SK-N-SH (cell line): ENCODE measurements around the gene DTX3.

Experiments used
- CTCF ChIP-seq: fragments of 200-600 bp; sonication (generic); IDR thresholded peaks from 2 replicates; pipeline ENCODE4 v1.6.1; 2017; ENCODE audit warnings: antibody characterized with exemption, mild to moderate bottlenecking, moderate library complexity
- ELF1 ChIP-seq: IDR thresholded peaks from 2 replicates; pipeline ENCODE4 v1.4.0; 2012
- EP300 ChIP-seq, 2 experiments: IDR thresholded peaks; 2 replicates each; pipeline versions ENCODE4 v1.4.0 to v1.6.1; 2012; ENCODE audit warnings: borderline replicate concordance in 1 of 2, low read depth in 1 of 2, low read length in 1 of 2
- EZH2phosphoT487 ChIP-seq: fragments of 200-600 bp; sonication (generic); IDR thresholded peaks from 2 replicates; pipeline ENCODE4 v1.6.1; 2017; ENCODE audit warnings: low read depth, mixed run types, mild to moderate bottlenecking, antibody characterized with exemption, moderate library complexity, borderline replicate concordance
- GABPA ChIP-seq: IDR thresholded peaks from 2 replicates; pipeline ENCODE4 v1.4.0; 2012; ENCODE audit warnings: low read depth, mild to moderate bottlenecking
- JUND ChIP-seq: IDR thresholded peaks from 2 replicates; pipeline ENCODE4 v1.4.0; 2012
- MEF2A ChIP-seq: IDR thresholded peaks from 2 replicates; pipeline ENCODE4 v1.4.0; 2012; ENCODE audit warnings: low read depth, borderline replicate concordance
- NFIC ChIP-seq: IDR thresholded peaks from 2 replicates; pipeline ENCODE4 v1.4.0; 2012; ENCODE audit warnings: borderline replicate concordance
- POLR2AphosphoS5 ChIP-seq: IDR thresholded peaks from 2 replicates; pipeline ENCODE4 v1.6.1; 2012; ENCODE audit warnings: low read depth, low read length
- RAD21 ChIP-seq: IDR thresholded peaks from 2 replicates; pipeline ENCODE4 v1.6.1; 2012; ENCODE audit warnings: mild to moderate bottlenecking, low read length
- SMC3 ChIP-seq: IDR thresholded peaks from 2 replicates; pipeline ENCODE4 v1.6.1; 2012; ENCODE audit warnings: low read depth, low read length, improper control_type of control experiment
- TF ChIP-seq, protein P1 (sequence below): IDR thresholded peaks from 2 replicates; pipeline ENCODE4 v1.4.0; 2012; ENCODE audit warnings: low read depth, borderline replicate concordance
- TF ChIP-seq, protein P2 (sequence below): IDR thresholded peaks from 2 replicates; pipeline ENCODE4 v1.4.0; 2012; ENCODE audit warnings: low read depth

GRCh38 chr12:57606821-57607220 is 2.2 kb downstream of the DTX3 start:
- TF ChIP-seq EP300 (IDR thresholded peaks at IDR 0.05; ENCODE audit: borderline replicate concordance in 1 of 2, low read depth in 1 of 2, low read length in 1 of 2) (no peak), CTCF (no peak), POLR2AphosphoS5 (no peak), SMC3 (no peak), GABPA (no peak), MEF2A (no peak), JUND (no peak), EZH2phosphoT487 (no peak), RAD21 (no peak), NFIC (no peak), ELF1 (no peak)
- TF ChIP-seq, protein P1, sequence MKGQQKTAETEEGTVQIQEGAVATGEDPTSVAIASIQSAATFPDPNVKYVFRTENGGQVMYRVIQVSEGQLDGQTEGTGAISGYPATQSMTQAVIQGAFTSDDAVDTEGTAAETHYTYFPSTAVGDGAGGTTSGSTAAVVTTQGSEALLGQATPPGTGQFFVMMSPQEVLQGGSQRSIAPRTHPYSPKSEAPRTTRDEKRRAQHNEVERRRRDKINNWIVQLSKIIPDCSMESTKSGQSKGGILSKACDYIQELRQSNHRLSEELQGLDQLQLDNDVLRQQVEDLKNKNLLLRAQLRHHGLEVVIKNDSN: no peak
- TF ChIP-seq, protein P2, sequence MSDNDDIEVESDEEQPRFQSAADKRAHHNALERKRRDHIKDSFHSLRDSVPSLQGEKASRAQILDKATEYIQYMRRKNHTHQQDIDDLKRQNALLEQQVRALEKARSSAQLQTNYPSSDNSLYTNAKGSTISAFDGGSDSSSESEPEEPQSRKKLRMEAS: no peak
